Thyroid gland (tissue), 4 donors: ENCODE data around the gene CLK3. TPM values are rescaled to one million over a fixed set of nuclear protein-coding genes. Genes with fewer than 3 reads are reported as not detected.
A peak's percentile ranks its signal among the peaks of the same experiment; 100 is the strongest.
"Not testable (repeated sequence)": the region's sequence is repeated elsewhere in the genome, so short reads cannot be mapped to it uniquely, and the experiment has no call there.

Experiments used
- DNase-seq, 2 donors: peaks; one replicate each; pipeline ENCODE4 v3.0.0-alpha.2; 2019
- H3K27ac ChIP-seq, 3 donors: fragments of 200-600 bp; sonication (generic); 1 replicate in 2 of 3; 2 replicates in 1 of 3; pipeline ENCODE4 v1.5.1; 2016 to 2019; ENCODE audit warnings: mild to moderate bottlenecking in 1 of 3, moderate library complexity in 1 of 3
- H3K27me3 ChIP-seq: fragments of 200-600 bp; sonication (generic); one replicate; pipeline ENCODE4 v1.5.1; 2019
- H3K36me3 ChIP-seq, 2 donors: fragments of 200-600 bp; sonication (generic); one replicate each; pipeline ENCODE4 v1.5.1; 2016 to 2019
- H3K4me1 ChIP-seq, 2 donors: fragments of 200-600 bp; sonication (generic); one replicate each; pipeline ENCODE4 v1.5.1; 2017 to 2019
- H3K4me3 ChIP-seq, 3 donors: fragments of 200-600 bp; sonication (generic); replicated peaks in 1 of 3; 1 replicate in 2 of 3; 2 replicates in 1 of 3; pipeline ENCODE4 v1.5.1; 2016; ENCODE audit warnings: mild to moderate bottlenecking in 1 of 3
- H3K9me3 ChIP-seq: fragments of 200-600 bp; sonication (generic); one replicate; pipeline ENCODE4 v1.5.1; 2017
- CTCF ChIP-seq, 6 experiments: fragments of 200-600 bp in 3 of 6; fragments of 450-650 bp in 3 of 6; sonication (generic) in 3 of 6; IDR thresholded peaks; one replicate each; pipeline ENCODE4 v1.5.1; 2016 to 2019; ENCODE audit warnings: antibody characterized with exemption in 6 of 6, mild to moderate bottlenecking in 2 of 6, inconsistent platforms in 1 of 6, moderate library complexity in 1 of 6
- POLR2A ChIP-seq, 2 donors: fragments of 450-650 bp; IDR thresholded peaks; one replicate each; pipeline ENCODE4 v1.6.1; 2017; ENCODE audit warnings: antibody characterized with exemption in 2 of 2, mild to moderate bottlenecking in 2 of 2, moderate library complexity in 1 of 2
- WGBS, 2 donors: methylation state at CpG; one replicate each; pipeline ENCODE4 v1.1.5; 2017; 5-methylcytosine and 5-hydroxymethylcytosine counted together
- intact Hi-C: fragments of 100-400 bp; cut with DNase I; formaldehyde crosslinking; loops from one replicate; pipeline ENCODE4 v1.15.1; 2023
- total RNA-seq, 4 donors: library from RNA; depleted of rRNA; stranded (reverse); fragments of >200 nt; gene quantifications; one replicate each; pipeline ENCODE4 v1.2.3, GENCODE V29; 2016

CLK3 gene
- total RNA-seq, 4 donors from 2014 or later: 91.9 to 156 (median 120) TPM

GRCh38 chr15:74594455-74594854 is 21.2 kb upstream of the CLK3 start:
- no peak overlapping the region for H3K27ac ChIP-seq
- H3K9me3 ChIP-seq: no peaks in the 10 kb centered on the region
- H3K36me3 ChIP-seq: peaks cover 0 to 11% of the 10 kb centered on the region in 2 donors
- WGBS, 2 donors: 93 to 97% methylated on average over 3 to 4 of the region's 4 CpGs
- no peak for DNase-seq
- H3K4me3 ChIP-seq: no peak overlapping the region
- no peaks in the 10 kb centered on the region for H3K27me3 ChIP-seq
- intact Hi-C loops: no loop called here
- TF ChIP-seq POLR2A (IDR thresholded peaks at IDR 0.05): no peak
- TF ChIP-seq CTCF (IDR thresholded peaks at IDR 0.05): no peak
- peaks cover 11 to 25% of the 10 kb centered on the region in 2 donors for H3K4me1 ChIP-seq

- WGBS, 2 donors: 94 to 98% methylated on average over 5 of the region's 5 CpGs
These were observed 20.4 kb upstream of the CLK3 start for GRCh38 chr15:74595271-74595670.

GRCh38 chr15:74596736-74597135 is 18.9 kb upstream of the CLK3 start:
- H3K4me1 ChIP-seq: peaks cover 15 to 33% of the 10 kb centered on the region in 2 donors
- H3K36me3 ChIP-seq, H3K9me3 ChIP-seq, H3K4me3 ChIP-seq, intact Hi-C loops, H3K27me3 ChIP-seq, DNase-seq, H3K27ac ChIP-seq: not testable (repeated sequence)
- WGBS, 2 donors: 79 to 81% methylated on average over 10 of the region's 11 CpGs

More at GRCh38 chr15:74595271-74595670, 20.4 kb upstream of the CLK3 start:
- intact Hi-C loops: no loop called here
- Histone ChIP-seq H3K27ac (no peak overlapping the region), H3K9me3 (no peaks in the 10 kb centered on the region), H3K4me1 (peaks cover 15 to 29% of the 10 kb centered on the region in 2 donors), H3K36me3 (peaks cover 0 to 11% of the 10 kb centered on the region in 2 donors), H3K27me3 (no peaks in the 10 kb centered on the region), H3K4me3 (no peak overlapping the region)
- TF ChIP-seq CTCF (IDR thresholded peaks at IDR 0.05) (no peak), POLR2A (IDR thresholded peaks at IDR 0.05) (no peak)
- no peak for DNase-seq

GRCh38 chr15:74597146-74597705 is 18.4 kb upstream of the CLK3 start:
- intact Hi-C loops, DNase-seq, H3K9me3 ChIP-seq, H3K4me3 ChIP-seq, H3K27me3 ChIP-seq, H3K36me3 ChIP-seq: not testable (repeated sequence)
- peak overlapping the region in 1 of 3 donors; percentile 93 for H3K27ac ChIP-seq
- WGBS, 2 donors: 91 to 92% methylated on average over 13 to 16 of the region's 16 CpGs
- H3K4me1 ChIP-seq: peaks cover 15 to 33% of the 10 kb centered on the region in 2 donors

- peaks cover 15 to 24% of the 10 kb centered on the region in 2 donors for H3K4me1 ChIP-seq
- H3K9me3 ChIP-seq: no peaks in the 10 kb centered on the region
- peak in 1 of 2 donors; percentile 97 for TF ChIP-seq POLR2A (IDR thresholded peaks at IDR 0.05)
- no peak for TF ChIP-seq CTCF (IDR thresholded peaks at IDR 0.05)
- WGBS, 2 donors: 0 to 4% methylated on average over 23 to 26 of the region's 26 CpGs
- peak overlapping the region in 2 of 3 donors; percentile 45 to 48 for H3K4me3 ChIP-seq
- peak overlapping the region; percentile 73 to 93 (median 76) for H3K27ac ChIP-seq
- intact Hi-C loops: no loop called here
- peak; percentile 97 to 98 for DNase-seq
- H3K36me3 ChIP-seq: no peaks in the 10 kb centered on the region
- H3K27me3 ChIP-seq: no peaks in the 10 kb centered on the region
These were observed 17.4 kb upstream of the CLK3 start for GRCh38 chr15:74598126-74598842.

GRCh38 chr15:74599156-74599555 is 16.5 kb upstream of the CLK3 start:
- 47 to 75% methylated on average over 8 to 15 of the region's 15 CpGs for WGBS, 2 donors
- Histone ChIP-seq H3K27ac (peak overlapping the region in 1 of 3 donors; percentile 93), H3K36me3 (no peaks in the 10 kb centered on the region), H3K9me3 (no peaks in the 10 kb centered on the region), H3K4me3 (peak overlapping the region in 2 of 3 donors; percentile 45 to 48), H3K4me1 (peaks cover 15 to 21% of the 10 kb centered on the region in 2 donors), H3K27me3 (no peaks in the 10 kb centered on the region)
- TF ChIP-seq CTCF (IDR thresholded peaks at IDR 0.05): no peak
- no peak for TF ChIP-seq POLR2A (IDR thresholded peaks at IDR 0.05)
- intact Hi-C loops: no loop called here
- DNase-seq: no peak
